ENCODE data around the gene CELA1. TPM values are rescaled to one million over a fixed set of nuclear protein-coding genes. Genes with fewer than 3 reads are reported as not detected.
A peak's percentile ranks its signal among the peaks of the same experiment; 100 is the strongest.

Gene CELA1
- total RNA-seq, 1 experiment from 2014 or later = not detected

- H2AFZ ChIP-seq (ENCODE audit: low read length) = no peak overlapping the region
- no peaks in the 10 kb centered on the region for H3K9me3 ChIP-seq (ENCODE audit: control insufficient read depth, low read depth, low read length)
- H3K56ac ChIP-seq (ENCODE audit: insufficient read length, low read depth, low read length) = no peak overlapping the region
- Mint-ChIP-seq H3K27me3 (ENCODE audit: low read depth) (no peaks in the 10 kb centered on the region), H3K27ac (peak overlapping the region in 1 of 3 experiments; percentile 2; a peak in 1 of 7 replicates), H3K36me3 (ENCODE audit: insufficient read depth in 1 of 3, low read depth in 3 of 3) (peaks cover 3 to 46% (median 38%) of the 10 kb centered on the region in 3 experiments), H3K4me1 (peaks cover 27 to 35% of the 10 kb centered on the region in 2 experiments), H3K9me3 (no peaks in the 10 kb centered on the region), H3K4me3 (no peak overlapping the region)
- no peak overlapping the region for H3K14ac ChIP-seq (ENCODE audit: insufficient read depth, low read length)
- H4K5ac ChIP-seq (ENCODE audit: insufficient read length, low read depth, low read length) = no peak overlapping the region
- peaks cover 3% of the 10 kb centered on the region for H4K20me1 ChIP-seq (ENCODE audit: control insufficient read depth, insufficient read depth, insufficient read length)
- H2BK20ac ChIP-seq (ENCODE audit: low read depth, low read length, poor library complexity, severe bottlenecking) = no peak overlapping the region
- no peak overlapping the region for H3K4me2 ChIP-seq (ENCODE audit: insufficient read depth, insufficient read length, low read length)
- no peaks in the 10 kb centered on the region for H3K27me3 ChIP-seq (ENCODE audit: insufficient read depth, low read length)
- no peaks in the 10 kb centered on the region for H3K79me1 ChIP-seq (ENCODE audit: insufficient read depth, low read depth, low read length, poor library complexity, severe bottlenecking)
- H3K4me1 ChIP-seq (ENCODE audit: insufficient read depth, low read length) = no peaks in the 10 kb centered on the region; the same call in 1 of the 2 replicates
- no peak overlapping the region for H3T11ph ChIP-seq (ENCODE audit: low read length)
- H4K91ac ChIP-seq (ENCODE audit: insufficient read length, low read depth, low read length) = no peak overlapping the region
- no peak overlapping the region for H4K8ac ChIP-seq (replicated peaks; ENCODE audit: insufficient read length, low read depth, low read length)
- H3K23me2 ChIP-seq (ENCODE audit: insufficient read length, low read depth, low read length, poor library complexity, severe bottlenecking) = no peaks in the 10 kb centered on the region
- no peaks in the 10 kb centered on the region for H3K79me2 ChIP-seq (ENCODE audit: insufficient read depth, low read length)
- no peak overlapping the region for H2BK120ac ChIP-seq (ENCODE audit: low read depth, low read length, poor library complexity, severe bottlenecking)
- H2AK5ac ChIP-seq (ENCODE audit: insufficient read length, low read length) = no peak overlapping the region
- no peak overlapping the region for H3K4ac ChIP-seq (ENCODE audit: low read depth, low read length)
- no peak overlapping the region for H2BK12ac ChIP-seq (ENCODE audit: insufficient read length, low read depth, low read length)
- no peak overlapping the region for H2BK5ac ChIP-seq (ENCODE audit: insufficient read length, low read length)
- no peak for DNase-seq
- H3K27ac ChIP-seq (ENCODE audit: insufficient read length, low read depth, low read length) = no peak overlapping the region
- TF ChIP-seq CTCF (conservative IDR thresholded peaks at IDR 0.05) = no peak
- no peak overlapping the region for H3K9ac ChIP-seq (ENCODE audit: extremely low read depth, insufficient read length, low read length)
- no peak overlapping the region for H3K18ac ChIP-seq (ENCODE audit: insufficient read length, low read depth, low read length)
- H3K23ac ChIP-seq (ENCODE audit: insufficient read length, low read depth, low read length) = no peak overlapping the region
- no CpG with 5 or more reads among the region's 3 CpGs for WGBS (ENCODE audit: extremely low coverage, insufficient read length, low lambda C conversion rate)
- no peak overlapping the region for H2BK15ac ChIP-seq (ENCODE audit: low read depth, low read length)
Measured at GRCh38 chr12:51373187-51373586, 26.7 kb upstream of the CELA1 start.

All from H9 (cell line).